HL-60 (cell line): Measurements from ENCODE around the gene CCDC102A.

ENCODE experiments used
- DNase-seq, 2 experiments: peaks; one replicate each; pipeline ENCODE4 v3.0.0-alpha.2; 2010 to 2020; ENCODE audit warnings: low read depth in 1 of 2, low spot score in 1 of 2
- H3K27ac ChIP-seq: fragments of 250-450 bp; sonication (Bioruptor Pico); replicated peaks from 2 replicates; pipeline ENCODE4 v1.5.1; 2020; ENCODE audit warnings: mild to moderate bottlenecking, moderate library complexity
- H3K27me3 ChIP-seq: fragments of 250-450 bp; sonication (Bioruptor Pico); 2 replicates; pipeline ENCODE4 v1.5.1; 2021; ENCODE audit warnings: mild to moderate bottlenecking, moderate library complexity; ENCODE audit not compliant: insufficient read depth, poor library complexity, severe bottlenecking
- H3K4me3 ChIP-seq: replicated peaks from 2 replicates; pipeline ENCODE4 v1.5.1; 2011; ENCODE audit warnings: mild to moderate bottlenecking, control low read depth, low read length; ENCODE audit not compliant: insufficient read depth
- GABPA ChIP-seq: IDR thresholded peaks from 2 replicates; pipeline ENCODE4 v1.6.1; 2012; ENCODE audit warnings: low read depth
- POLR2AphosphoS5 ChIP-seq: IDR thresholded peaks from 2 replicates; pipeline ENCODE4 v1.6.1; 2012; ENCODE audit warnings: low read depth
- SPI1 ChIP-seq: IDR thresholded peaks from 2 replicates; pipeline ENCODE4 v1.6.1; 2012; ENCODE audit warnings: low read depth, mild to moderate bottlenecking, borderline replicate concordance
- TF ChIP-seq, protein P1 (sequence below): IDR thresholded peaks from 2 replicates; pipeline ENCODE4 v1.6.1; 2012; ENCODE audit warnings: low read depth; ENCODE audit not compliant: insufficient replicate concordance
- TF ChIP-seq, protein P2 (sequence below): IDR thresholded peaks from one replicate; pipeline ENCODE4 v1.5.1; 2011; ENCODE audit warnings: low read length, control low read depth, inconsistent platforms; ENCODE audit not compliant: insufficient read depth

The CCDC102A gene

DNA sequence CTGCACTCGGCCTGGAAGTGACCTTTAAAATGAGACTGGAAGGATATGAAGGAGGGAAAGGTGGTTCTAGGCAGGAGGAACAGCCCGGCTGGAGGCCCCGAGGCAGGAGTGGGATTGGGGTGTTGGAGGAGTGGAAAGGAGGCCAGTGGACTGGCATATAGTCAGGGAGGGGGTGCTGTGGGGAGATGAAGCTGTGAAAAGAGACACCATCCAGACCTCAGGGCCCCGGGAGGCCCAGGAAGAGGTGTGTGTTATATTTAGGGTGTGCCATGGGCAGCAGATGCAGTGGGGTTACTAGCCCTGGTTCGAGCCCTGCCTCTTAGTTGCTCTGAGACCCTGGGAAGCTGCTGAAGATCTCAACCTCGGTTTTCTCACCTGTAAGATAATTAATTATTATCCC lies 31.2 kb downstream of the CCDC102A start:
- H3K27me3 ChIP-seq, result no peaks in the 10 kb centered on the region
- TF ChIP-seq POLR2AphosphoS5 (no peak), GABPA (no peak), SPI1 (no peak)
- TF ChIP-seq, protein P1, sequence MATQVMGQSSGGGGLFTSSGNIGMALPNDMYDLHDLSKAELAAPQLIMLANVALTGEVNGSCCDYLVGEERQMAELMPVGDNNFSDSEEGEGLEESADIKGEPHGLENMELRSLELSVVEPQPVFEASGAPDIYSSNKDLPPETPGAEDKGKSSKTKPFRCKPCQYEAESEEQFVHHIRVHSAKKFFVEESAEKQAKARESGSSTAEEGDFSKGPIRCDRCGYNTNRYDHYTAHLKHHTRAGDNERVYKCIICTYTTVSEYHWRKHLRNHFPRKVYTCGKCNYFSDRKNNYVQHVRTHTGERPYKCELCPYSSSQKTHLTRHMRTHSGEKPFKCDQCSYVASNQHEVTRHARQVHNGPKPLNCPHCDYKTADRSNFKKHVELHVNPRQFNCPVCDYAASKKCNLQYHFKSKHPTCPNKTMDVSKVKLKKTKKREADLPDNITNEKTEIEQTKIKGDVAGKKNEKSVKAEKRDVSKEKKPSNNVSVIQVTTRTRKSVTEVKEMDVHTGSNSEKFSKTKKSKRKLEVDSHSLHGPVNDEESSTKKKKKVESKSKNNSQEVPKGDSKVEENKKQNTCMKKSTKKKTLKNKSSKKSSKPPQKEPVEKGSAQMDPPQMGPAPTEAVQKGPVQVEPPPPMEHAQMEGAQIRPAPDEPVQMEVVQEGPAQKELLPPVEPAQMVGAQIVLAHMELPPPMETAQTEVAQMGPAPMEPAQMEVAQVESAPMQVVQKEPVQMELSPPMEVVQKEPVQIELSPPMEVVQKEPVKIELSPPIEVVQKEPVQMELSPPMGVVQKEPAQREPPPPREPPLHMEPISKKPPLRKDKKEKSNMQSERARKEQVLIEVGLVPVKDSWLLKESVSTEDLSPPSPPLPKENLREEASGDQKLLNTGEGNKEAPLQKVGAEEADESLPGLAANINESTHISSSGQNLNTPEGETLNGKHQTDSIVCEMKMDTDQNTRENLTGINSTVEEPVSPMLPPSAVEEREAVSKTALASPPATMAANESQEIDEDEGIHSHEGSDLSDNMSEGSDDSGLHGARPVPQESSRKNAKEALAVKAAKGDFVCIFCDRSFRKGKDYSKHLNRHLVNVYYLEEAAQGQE, result no peak
- TF ChIP-seq, protein P2, sequence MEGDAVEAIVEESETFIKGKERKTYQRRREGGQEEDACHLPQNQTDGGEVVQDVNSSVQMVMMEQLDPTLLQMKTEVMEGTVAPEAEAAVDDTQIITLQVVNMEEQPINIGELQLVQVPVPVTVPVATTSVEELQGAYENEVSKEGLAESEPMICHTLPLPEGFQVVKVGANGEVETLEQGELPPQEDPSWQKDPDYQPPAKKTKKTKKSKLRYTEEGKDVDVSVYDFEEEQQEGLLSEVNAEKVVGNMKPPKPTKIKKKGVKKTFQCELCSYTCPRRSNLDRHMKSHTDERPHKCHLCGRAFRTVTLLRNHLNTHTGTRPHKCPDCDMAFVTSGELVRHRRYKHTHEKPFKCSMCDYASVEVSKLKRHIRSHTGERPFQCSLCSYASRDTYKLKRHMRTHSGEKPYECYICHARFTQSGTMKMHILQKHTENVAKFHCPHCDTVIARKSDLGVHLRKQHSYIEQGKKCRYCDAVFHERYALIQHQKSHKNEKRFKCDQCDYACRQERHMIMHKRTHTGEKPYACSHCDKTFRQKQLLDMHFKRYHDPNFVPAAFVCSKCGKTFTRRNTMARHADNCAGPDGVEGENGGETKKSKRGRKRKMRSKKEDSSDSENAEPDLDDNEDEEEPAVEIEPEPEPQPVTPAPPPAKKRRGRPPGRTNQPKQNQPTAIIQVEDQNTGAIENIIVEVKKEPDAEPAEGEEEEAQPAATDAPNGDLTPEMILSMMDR, result no peak
- no peak overlapping the region for H3K27ac ChIP-seq
- no peak overlapping the region for H3K4me3 ChIP-seq
- DNase-seq, result no peak

DNA sequence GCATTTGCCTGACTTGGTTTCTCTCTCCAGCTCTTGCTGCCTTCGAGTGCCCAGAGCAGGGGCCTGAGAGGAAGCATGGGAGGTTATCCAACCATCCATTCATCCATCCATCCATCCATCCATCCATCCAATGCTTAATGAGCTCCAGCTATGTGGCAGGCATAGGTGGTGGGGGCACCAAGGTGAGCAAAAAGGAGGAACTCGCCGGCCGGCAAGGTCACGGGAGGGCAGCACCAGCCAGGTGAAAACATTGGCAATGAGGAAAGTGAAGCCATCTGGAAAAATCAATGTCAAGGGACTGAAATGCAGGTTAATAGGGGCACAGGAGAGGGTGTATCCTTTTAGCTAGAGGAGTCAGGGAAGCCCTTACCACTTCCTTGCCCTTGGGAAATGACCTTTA lies 31.9 kb downstream of the CCDC102A start:
- no peak for DNase-seq
- Histone ChIP-seq H3K27ac (no peak overlapping the region), H3K4me3 (no peak overlapping the region), H3K27me3 (no peaks in the 10 kb centered on the region)
- TF ChIP-seq, protein P2, result no peak
- TF ChIP-seq SPI1 (no peak), GABPA (no peak), POLR2AphosphoS5 (no peak)
- TF ChIP-seq, protein P1, result no peak

DNA sequence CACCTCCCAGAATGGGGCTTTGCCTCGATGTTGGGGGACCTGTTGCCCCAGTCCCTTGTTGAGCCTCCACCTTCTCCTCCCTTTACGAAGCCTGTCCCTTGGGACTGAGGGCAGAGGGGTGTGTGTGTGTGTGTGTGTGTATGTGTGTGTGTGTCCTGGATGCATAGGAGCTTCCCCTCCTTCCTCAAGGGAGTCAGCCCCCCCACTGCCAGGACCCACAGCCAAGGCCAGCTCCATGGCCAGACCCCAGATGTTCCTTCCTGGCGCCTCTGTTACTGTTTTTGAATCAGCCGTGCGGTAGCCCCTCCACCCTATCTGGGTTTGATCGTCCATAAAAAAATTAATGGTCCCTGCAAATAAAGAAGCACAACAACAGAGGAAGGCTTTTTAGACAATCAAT lies 32.4 kb downstream of the CCDC102A start:
- TF ChIP-seq GABPA (no peak), SPI1 (no peak), POLR2AphosphoS5 (no peak)
- TF ChIP-seq, protein P1, result no peak
- TF ChIP-seq, protein P2, result no peak
- Histone ChIP-seq H3K27me3 (no peaks in the 10 kb centered on the region), H3K4me3 (no peak overlapping the region), H3K27ac (no peak overlapping the region)
- no peak for DNase-seq
